ENCODE measurements around the gene NUDCD3. TPM values are rescaled to one million over a fixed set of nuclear protein-coding genes. Genes with fewer than 3 reads are reported as not detected.

Gene NUDCD3
- total and polyA plus RNA-seq, 8 donors: 22.4 to 62.1 (median 35.4) TPM

DNA sequence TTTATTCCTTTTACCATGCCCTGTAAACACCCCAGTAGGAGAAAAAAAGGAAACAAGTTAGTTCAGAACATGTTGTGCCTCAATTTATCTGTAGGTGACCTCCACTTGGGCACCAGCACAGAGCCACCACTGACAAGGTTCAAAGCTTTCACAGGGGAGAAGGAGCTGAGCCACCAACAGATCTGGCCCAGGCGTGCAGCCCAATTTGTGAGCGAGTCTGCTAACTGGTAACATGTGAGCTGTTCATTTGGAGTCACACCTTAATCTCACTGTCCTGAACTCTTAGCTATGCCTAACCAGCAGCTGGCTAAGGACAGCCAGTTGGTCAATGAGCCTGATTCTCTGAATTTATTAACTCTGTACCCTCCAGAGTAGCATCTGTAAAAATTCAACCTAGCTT, 86.7 kb downstream of the NUDCD3 start:
- WGBS, 2 donors: 89 to 98% methylated on average over 2 of the region's 2 CpGs
- intact Hi-C loops (cut with DNase I): no loop called here
- Histone ChIP-seq H3K36me3 (peaks cover 2 to 22% (median 3%) of the 10 kb centered on the region in 3 donors), H3K27me3 (no peaks in the 10 kb centered on the region), H3K27ac (no peak overlapping the region), H3K4me1 (no peaks in the 10 kb centered on the region), H3K4me3 (no peak overlapping the region), H3K9me3 (no peaks in the 10 kb centered on the region)
- no peak for ATAC-seq
- DNase-seq: no peak
- no peak for FAIRE-seq
- TF ChIP-seq, protein P1, sequence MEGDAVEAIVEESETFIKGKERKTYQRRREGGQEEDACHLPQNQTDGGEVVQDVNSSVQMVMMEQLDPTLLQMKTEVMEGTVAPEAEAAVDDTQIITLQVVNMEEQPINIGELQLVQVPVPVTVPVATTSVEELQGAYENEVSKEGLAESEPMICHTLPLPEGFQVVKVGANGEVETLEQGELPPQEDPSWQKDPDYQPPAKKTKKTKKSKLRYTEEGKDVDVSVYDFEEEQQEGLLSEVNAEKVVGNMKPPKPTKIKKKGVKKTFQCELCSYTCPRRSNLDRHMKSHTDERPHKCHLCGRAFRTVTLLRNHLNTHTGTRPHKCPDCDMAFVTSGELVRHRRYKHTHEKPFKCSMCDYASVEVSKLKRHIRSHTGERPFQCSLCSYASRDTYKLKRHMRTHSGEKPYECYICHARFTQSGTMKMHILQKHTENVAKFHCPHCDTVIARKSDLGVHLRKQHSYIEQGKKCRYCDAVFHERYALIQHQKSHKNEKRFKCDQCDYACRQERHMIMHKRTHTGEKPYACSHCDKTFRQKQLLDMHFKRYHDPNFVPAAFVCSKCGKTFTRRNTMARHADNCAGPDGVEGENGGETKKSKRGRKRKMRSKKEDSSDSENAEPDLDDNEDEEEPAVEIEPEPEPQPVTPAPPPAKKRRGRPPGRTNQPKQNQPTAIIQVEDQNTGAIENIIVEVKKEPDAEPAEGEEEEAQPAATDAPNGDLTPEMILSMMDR (IDR thresholded peaks at IDR 0.05): no peak

DNA sequence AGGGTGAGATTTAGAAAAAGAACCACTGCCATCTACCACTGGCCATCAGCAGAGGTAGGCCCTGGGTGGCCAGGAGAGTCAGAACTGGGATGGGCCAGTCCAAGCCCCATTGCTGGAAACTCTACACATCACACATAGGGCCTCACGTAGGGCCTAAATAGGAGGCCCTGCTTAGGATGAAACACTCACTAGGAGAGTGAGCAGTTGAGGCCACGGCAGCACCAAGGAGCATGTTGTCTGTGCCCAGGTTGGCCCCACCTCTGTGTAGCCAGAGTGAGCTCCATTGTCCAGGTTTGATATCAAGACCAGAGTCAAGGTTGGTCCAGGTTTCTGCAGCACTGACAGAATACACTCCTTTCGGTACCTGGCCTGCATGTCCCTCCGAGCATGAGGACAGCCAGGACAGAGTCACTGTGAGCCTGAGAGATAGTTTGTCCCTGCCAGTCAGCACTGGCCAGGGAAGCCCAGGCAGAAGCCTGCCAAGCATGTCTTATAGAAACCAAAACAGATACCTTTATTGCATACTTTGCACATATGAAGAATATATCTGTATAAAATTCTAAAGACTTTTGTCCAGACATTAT, 87.2 kb downstream of the NUDCD3 start:
- Histone ChIP-seq H3K27ac (no peak overlapping the region), H3K36me3 (peaks cover 2 to 22% (median 3%) of the 10 kb centered on the region in 3 donors), H3K9me3 (no peaks in the 10 kb centered on the region), H3K4me1 (no peaks in the 10 kb centered on the region), H3K27me3 (no peaks in the 10 kb centered on the region), H3K4me3 (no peak overlapping the region)
- FAIRE-seq (no peak), DNase-seq (no peak), ATAC-seq (no peak)
- 92 to 96% methylated on average over 4 of the region's 4 CpGs for WGBS, 2 donors
- TF ChIP-seq, protein P1 (IDR thresholded peaks at IDR 0.05): no peak
- intact Hi-C loops (cut with DNase I): no loop called here

DNA sequence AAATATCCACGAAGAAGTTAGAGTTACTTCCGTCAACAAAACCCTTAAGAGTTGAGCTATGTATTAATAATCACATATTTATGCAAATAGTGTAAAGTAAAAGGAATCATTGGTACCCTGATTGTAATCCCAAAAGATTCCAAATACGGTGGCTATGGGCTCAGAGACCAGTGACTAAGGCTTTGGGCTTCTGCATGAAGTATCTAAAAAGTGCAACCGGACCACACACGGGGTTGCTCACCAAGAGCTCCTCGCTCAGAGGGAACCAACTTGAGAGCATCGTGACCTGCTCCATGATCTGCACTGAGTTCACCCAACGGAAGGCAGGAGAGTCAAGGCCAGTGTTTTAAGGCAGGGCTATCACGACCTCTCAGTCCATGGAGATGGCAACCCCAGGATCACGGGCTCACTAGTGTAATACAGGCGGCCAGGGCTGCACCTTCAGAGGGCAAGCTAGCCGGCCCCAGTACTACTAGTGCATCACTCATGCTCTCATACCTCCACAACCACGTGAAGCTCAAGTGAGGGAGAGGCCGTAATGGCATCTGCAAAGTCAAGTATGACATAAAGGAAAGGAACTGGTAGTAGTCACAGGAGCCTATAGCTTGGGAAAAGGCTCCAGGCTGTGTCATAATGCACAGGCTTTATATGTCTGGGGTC, 87.9 kb downstream of the NUDCD3 start:
- H3K36me3 ChIP-seq: peaks cover 2 to 22% (median 3%) of the 10 kb centered on the region in 3 donors

GRCh38 chr7:44401692-44402091, 88.8 kb downstream of the NUDCD3 start:
- no peak overlapping the region for H3K4me3 ChIP-seq
- no peaks in the 10 kb centered on the region for H3K27me3 ChIP-seq
- H3K4me1 ChIP-seq: no peaks in the 10 kb centered on the region
- no peak for ATAC-seq
- WGBS, 2 donors: 93 to 96% methylated on average over 4 of the region's 4 CpGs
- H3K36me3 ChIP-seq: peaks cover 2 to 22% (median 3%) of the 10 kb centered on the region in 3 donors
- intact Hi-C loops (cut with DNase I): no loop called here
- TF ChIP-seq, protein P1 (IDR thresholded peaks at IDR 0.05): no peak
- FAIRE-seq: no peak
- H3K9me3 ChIP-seq: no peaks in the 10 kb centered on the region
- no peak for DNase-seq
- no peak overlapping the region for H3K27ac ChIP-seq

More for the DNA sequence above, 87.9 kb downstream of the NUDCD3 start:
- no peak for FAIRE-seq
- H3K27me3 ChIP-seq: no peaks in the 10 kb centered on the region
- ATAC-seq: no peak
- H3K9me3 ChIP-seq: no peaks in the 10 kb centered on the region
- no peak overlapping the region for H3K27ac ChIP-seq
- TF ChIP-seq, protein P1 (IDR thresholded peaks at IDR 0.05): no peak
- intact Hi-C loops (cut with DNase I): no loop called here
- DNase-seq: no peak
- H3K4me3 ChIP-seq: no peak overlapping the region
- no peaks in the 10 kb centered on the region for H3K4me1 ChIP-seq
- 96 to 99% methylated on average over 14 of the region's 14 CpGs for WGBS, 2 donors

GRCh38 chr7:44400033-44400511, 90.4 kb downstream of the NUDCD3 start:
- TF ChIP-seq, protein P1 (IDR thresholded peaks at IDR 0.05): no peak
- Histone ChIP-seq H3K9me3 (no peaks in the 10 kb centered on the region), H3K27ac (no peak overlapping the region), H3K36me3 (peaks cover 2 to 22% (median 3%) of the 10 kb centered on the region in 3 donors), H3K4me3 (no peak overlapping the region), H3K4me1 (no peaks in the 10 kb centered on the region), H3K27me3 (no peaks in the 10 kb centered on the region)
- 92 to 97% methylated on average over 14 of the region's 14 CpGs for WGBS, 2 donors
- no peak for ATAC-seq
- intact Hi-C loops (cut with DNase I): no loop called here
- no peak for FAIRE-seq
- no peak for DNase-seq

All from pancreas (tissue), 10 donors.